HCT116 (cell line): Measurements from ENCODE around the gene UBXN2A.

Experiments
- EZH2 ChIP-seq: fragments of 200-600 bp; sonication (generic); IDR thresholded peaks from 2 replicates; pipeline ENCODE4 v1.6.1; 2017; ENCODE audit warnings: antibody characterized with exemption, mixed run types
- EZH2phosphoT487 ChIP-seq: fragments of 200-600 bp; IDR thresholded peaks from 2 replicates; pipeline ENCODE4 v1.6.1; 2018; ENCODE audit warnings: antibody characterized with exemption, borderline replicate concordance
- JUND ChIP-seq: IDR thresholded peaks from 2 replicates; pipeline ENCODE4 v1.6.1; 2012
- POLR2A ChIP-seq: IDR thresholded peaks from 2 replicates; pipeline ENCODE4 v1.7.0; 2011; ENCODE audit warnings: borderline replicate concordance; ENCODE audit not compliant: insufficient read depth, insufficient read length; ENCODE audit errors: extremely low read depth
- SIN3A ChIP-seq: IDR thresholded peaks from 2 replicates; pipeline ENCODE4 v1.6.1; 2012; ENCODE audit warnings: low read depth
- SRF ChIP-seq: IDR thresholded peaks from 2 replicates; pipeline ENCODE4 v1.6.1; 2012; ENCODE audit warnings: low read depth
- ZNF274 ChIP-seq: fragments of 200-500 bp; sonication (Bioruptor generic); IDR thresholded peaks from 2 replicates; pipeline ENCODE4 v1.6.1; 2014; ENCODE audit warnings: mild to moderate bottlenecking, low read depth, low read length, inconsistent platforms
- TF ChIP-seq, protein P1 (sequence below): IDR thresholded peaks from 2 replicates; pipeline ENCODE4 v1.6.1; 2012
- TF ChIP-seq, protein P2 (sequence below), 3 experiments: fragments of 200-600 bp in 1 of 3; sonication (generic) in 1 of 3; IDR thresholded peaks in 2 of 3; conservative IDR thresholded peaks in 1 of 3; 2 replicates each; pipeline ENCODE4 v1.5.1; 2012 to 2017; ENCODE audit warnings: low read depth in 2 of 3, low read length in 2 of 3, antibody characterized with exemption in 1 of 3, borderline replicate concordance in 1 of 3, control low read depth in 1 of 3, mild to moderate bottlenecking in 1 of 3, mixed read lengths in 1 of 3, mixed run types in 1 of 3, moderate library complexity in 1 of 3; ENCODE audit not compliant: insufficient read depth in 1 of 3
- TF ChIP-seq, protein P3 (sequence below): IDR thresholded peaks from 2 replicates; pipeline ENCODE4 v1.6.1; 2012

DNA sequence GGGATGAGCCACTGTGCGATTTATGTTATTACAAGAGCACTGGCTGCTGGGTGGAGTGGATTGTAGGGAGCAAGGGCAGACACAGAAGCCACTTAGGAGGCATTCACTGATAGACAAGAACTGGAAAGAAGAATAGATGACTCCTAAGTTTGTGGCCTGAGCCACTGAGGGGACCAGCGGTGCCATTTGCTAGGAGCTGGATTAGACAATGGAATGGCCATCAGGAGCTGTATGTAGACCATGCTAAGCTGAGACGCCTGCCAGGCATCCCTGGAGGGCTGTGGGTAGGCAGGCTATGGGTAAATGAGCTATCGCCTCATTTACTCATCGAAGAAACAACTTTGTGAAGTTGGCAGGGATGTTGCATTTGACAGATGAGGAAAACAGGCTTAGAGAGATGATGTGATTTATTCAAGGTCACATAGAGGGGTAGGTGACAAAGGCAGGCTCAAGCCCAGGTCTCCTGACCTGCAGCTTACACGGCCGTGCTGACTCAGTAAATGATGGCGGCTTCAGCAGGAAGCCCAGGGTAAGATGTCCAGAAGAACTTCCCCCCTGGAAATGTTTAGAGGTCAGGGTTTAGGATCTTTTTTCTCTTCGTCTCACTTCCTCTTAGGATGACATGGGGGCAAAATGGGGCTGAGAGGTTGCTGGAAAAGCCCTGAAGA lies 72.4 kb downstream of the UBXN2A start:
- TF ChIP-seq, protein P1, sequence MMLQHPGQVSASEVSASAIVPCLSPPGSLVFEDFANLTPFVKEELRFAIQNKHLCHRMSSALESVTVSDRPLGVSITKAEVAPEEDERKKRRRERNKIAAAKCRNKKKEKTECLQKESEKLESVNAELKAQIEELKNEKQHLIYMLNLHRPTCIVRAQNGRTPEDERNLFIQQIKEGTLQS = no peak
- no peak for TF ChIP-seq POLR2A
- no peak for TF ChIP-seq SRF
- TF ChIP-seq, protein P2, sequence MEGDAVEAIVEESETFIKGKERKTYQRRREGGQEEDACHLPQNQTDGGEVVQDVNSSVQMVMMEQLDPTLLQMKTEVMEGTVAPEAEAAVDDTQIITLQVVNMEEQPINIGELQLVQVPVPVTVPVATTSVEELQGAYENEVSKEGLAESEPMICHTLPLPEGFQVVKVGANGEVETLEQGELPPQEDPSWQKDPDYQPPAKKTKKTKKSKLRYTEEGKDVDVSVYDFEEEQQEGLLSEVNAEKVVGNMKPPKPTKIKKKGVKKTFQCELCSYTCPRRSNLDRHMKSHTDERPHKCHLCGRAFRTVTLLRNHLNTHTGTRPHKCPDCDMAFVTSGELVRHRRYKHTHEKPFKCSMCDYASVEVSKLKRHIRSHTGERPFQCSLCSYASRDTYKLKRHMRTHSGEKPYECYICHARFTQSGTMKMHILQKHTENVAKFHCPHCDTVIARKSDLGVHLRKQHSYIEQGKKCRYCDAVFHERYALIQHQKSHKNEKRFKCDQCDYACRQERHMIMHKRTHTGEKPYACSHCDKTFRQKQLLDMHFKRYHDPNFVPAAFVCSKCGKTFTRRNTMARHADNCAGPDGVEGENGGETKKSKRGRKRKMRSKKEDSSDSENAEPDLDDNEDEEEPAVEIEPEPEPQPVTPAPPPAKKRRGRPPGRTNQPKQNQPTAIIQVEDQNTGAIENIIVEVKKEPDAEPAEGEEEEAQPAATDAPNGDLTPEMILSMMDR (IDR thresholded peaks at IDR 0.05 in 2 of 3, conservative IDR thresholded peaks at IDR 0.05 in 1 of 3; ENCODE audit: borderline replicate concordance in 1 of 3, insufficient read depth in 1 of 3, low read depth in 2 of 3, low read length in 2 of 3) = no peak
- TF ChIP-seq SIN3A = no peak
- TF ChIP-seq, protein P3, sequence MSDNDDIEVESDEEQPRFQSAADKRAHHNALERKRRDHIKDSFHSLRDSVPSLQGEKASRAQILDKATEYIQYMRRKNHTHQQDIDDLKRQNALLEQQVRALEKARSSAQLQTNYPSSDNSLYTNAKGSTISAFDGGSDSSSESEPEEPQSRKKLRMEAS = no peak
- TF ChIP-seq EZH2 = no peak
- no peak for TF ChIP-seq JUND
- no peak for TF ChIP-seq ZNF274
- no peak for TF ChIP-seq EZH2phosphoT487
